Measurements from ENCODE around the gene PITX2.
"Not testable (repeated sequence)": the region's sequence is repeated elsewhere in the genome, so short reads cannot be mapped to it uniquely, and the experiment has no call there.

PITX2 gene

GRCh38 chr4:110595583-110595982 lies 27.3 kb downstream of the PITX2 start:
- H3K4me3 ChIP-seq (ENCODE audit: low read length): no peak overlapping the region
- TF ChIP-seq ZNF274 (IDR thresholded peaks at IDR 0.05; ENCODE audit: low read depth, low read length): no peak

- TF ChIP-seq ZNF274 (IDR thresholded peaks at IDR 0.05; ENCODE audit: low read depth, low read length): no peak
- H3K4me3 ChIP-seq (ENCODE audit: low read length): no peak overlapping the region
These were observed 33.6 kb downstream of the PITX2 start for GRCh38 chr4:110589297-110589696.

GRCh38 chr4:110587666-110588285 lies 35.1 kb downstream of the PITX2 start:
- TF ChIP-seq ZNF274 (IDR thresholded peaks at IDR 0.05; ENCODE audit: low read depth, low read length): no peak
- no peak overlapping the region for H3K4me3 ChIP-seq (ENCODE audit: low read length)

DNA sequence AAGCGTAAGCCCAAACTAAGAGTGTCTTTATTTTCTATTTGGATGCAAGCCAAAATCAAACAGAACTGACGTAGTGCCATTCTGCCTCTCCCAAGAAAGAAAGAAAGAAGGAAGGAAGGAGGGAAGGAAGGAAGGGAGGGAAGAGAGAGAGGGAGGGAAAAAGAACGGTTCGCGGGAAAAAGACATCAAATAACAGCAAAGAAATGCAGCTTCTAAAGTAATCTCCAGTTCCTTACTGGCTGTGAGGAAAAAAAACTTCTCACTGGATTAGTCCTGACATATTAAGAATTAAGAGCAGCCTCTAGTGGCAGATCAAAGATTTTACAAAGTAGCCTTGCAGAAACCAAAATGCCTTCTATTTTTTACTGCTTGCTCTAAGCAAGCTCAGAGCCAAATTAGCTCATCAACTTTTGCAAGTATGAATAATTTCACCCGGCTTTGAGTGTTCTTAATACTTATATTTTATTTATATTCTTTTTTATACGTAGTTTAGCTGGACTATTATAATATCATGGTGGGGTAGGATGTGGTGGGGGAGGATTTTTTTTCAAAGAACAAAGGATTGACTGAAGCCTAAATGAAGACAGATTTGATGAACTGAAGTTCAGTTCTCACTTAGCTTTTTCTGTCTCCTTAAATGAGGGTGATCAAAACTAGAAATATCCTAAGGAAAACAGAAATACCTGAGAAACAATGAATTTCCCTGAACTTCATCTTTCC lies 36.6 kb downstream of the PITX2 start:
- no peak overlapping the region for H3K4me3 ChIP-seq (ENCODE audit: low read length)
- TF ChIP-seq ZNF274 (IDR thresholded peaks at IDR 0.05; ENCODE audit: low read depth, low read length): no peak

GRCh38 chr4:110576696-110577095 lies 46.2 kb downstream of the PITX2 start:
- H3K4me3 ChIP-seq (ENCODE audit: low read length): not testable (repeated sequence)
